ENCODE results near the gene HSD17B14. TPM values are rescaled to one million over a fixed set of nuclear protein-coding genes. Genes with fewer than 3 reads are reported as not detected.

Gene HSD17B14
- total and polyA plus RNA-seq, 2 of the 8 experiments (the other 6 are each of a cell fraction or from before 2014, with no cell fraction given): 8.4 to 25.5 TPM

DNA sequence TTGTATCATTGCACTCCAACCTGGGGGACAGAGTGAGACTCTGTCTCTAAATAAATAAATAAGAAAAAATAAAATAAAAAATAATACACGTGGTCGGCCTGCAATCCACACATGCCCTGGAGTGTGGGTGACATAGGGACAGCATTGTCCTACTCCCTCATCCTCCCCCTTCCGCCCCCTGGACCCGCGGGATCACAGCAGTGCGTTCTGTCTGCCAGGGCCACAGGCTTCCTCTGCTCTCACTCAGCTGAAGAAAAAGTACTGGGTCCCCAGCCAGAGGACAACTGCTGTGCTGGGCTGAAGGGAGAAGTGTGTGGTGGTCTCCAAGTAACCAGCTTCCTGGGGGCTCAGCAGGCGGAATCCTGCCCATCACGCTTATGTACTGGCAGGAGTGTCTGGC, 31.8 kb downstream of the HSD17B14 start (continued):
- no peak for TF ChIP-seq EZH2 (IDR thresholded peaks at IDR 0.05; ENCODE audit: low read depth, low read length, severe bottlenecking)
- TF ChIP-seq GTF2F1 (IDR thresholded peaks at IDR 0.05; ENCODE audit: borderline replicate concordance, low read depth, low read length): no peak
- TF ChIP-seq ZNF274 (IDR thresholded peaks at IDR 0.05; ENCODE audit: borderline replicate concordance, extremely low read depth, low read length): no peak
- no peak for TF ChIP-seq HDAC6 (IDR thresholded peaks at IDR 0.05; ENCODE audit: low read depth, low read length)
- TF ChIP-seq SP4 (IDR thresholded peaks at IDR 0.05; ENCODE audit: low read length): no peak

Data from H1 (cell line).